ENCODE data around the gene KCNIP3.
"Not testable (repeated sequence)": the region's sequence is repeated elsewhere in the genome, so short reads cannot be mapped to it uniquely, and the experiment has no call there.

The KCNIP3 gene

DNA sequence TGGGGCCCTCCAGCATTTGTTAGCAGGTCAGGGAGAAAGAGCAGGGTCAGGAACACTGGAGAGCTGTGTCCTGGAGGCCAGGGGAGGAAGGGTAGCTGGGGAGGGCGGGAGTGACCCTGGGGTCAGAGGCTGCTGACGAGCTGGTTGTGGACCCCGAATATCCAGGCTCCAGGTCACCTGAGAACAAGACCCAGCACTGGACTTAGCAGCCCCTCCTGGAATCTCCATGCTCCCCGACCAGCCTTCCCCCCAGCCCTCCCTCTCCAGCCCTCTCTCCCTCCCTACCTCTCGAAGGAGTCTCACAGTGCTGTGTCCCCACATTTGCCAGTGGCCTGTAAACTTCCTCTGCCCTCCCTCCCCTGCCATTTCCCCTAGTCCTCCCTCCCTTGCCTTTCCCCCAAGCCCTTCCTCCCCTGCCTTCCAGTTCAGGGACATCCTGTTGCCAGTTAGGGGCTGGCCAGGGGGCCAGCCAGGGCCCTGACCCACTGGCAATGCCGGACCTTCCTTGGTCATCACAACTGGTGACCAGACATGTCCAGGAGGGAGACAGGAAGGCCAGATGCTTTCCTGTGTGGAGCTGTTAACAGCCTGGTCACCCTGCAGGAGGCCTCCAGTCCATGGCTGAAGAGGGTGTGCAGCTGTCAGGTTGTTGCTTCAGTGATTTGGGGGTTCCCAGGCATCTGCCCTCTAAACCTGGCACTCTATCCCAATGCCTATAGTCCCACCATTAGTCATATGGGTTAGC, 55.3 kb downstream of the KCNIP3 start:
- H3K27ac ChIP-seq (ENCODE audit: low read depth, low read length), result no peak overlapping the region
- no peaks in the 10 kb centered on the region for H3K4me1 ChIP-seq (ENCODE audit: control insufficient read depth in 5 of 5, insufficient read depth in 5 of 5, low read length in 5 of 5)
- no peak overlapping the region for H3K9ac ChIP-seq (ENCODE audit: low read length in 5 of 5)
- H3K36me3 ChIP-seq (ENCODE audit: control insufficient read depth in 5 of 5, insufficient read depth in 5 of 5, low read length in 5 of 5), result no peaks in the 10 kb centered on the region
- no peak overlapping the region for H3K4me3 ChIP-seq (ENCODE audit: low read depth in 1 of 5, low read length in 5 of 5)
- peaks cover 0 to 2% (median 0%) of the 10 kb centered on the region in 5 donors for H3K9me3 ChIP-seq (ENCODE audit: control insufficient read depth in 5 of 5, low read length in 5 of 5)
- no peaks in the 10 kb centered on the region for H3K27me3 ChIP-seq (ENCODE audit: control insufficient read depth in 5 of 5, insufficient read depth in 4 of 5, low read length in 5 of 5)

DNA sequence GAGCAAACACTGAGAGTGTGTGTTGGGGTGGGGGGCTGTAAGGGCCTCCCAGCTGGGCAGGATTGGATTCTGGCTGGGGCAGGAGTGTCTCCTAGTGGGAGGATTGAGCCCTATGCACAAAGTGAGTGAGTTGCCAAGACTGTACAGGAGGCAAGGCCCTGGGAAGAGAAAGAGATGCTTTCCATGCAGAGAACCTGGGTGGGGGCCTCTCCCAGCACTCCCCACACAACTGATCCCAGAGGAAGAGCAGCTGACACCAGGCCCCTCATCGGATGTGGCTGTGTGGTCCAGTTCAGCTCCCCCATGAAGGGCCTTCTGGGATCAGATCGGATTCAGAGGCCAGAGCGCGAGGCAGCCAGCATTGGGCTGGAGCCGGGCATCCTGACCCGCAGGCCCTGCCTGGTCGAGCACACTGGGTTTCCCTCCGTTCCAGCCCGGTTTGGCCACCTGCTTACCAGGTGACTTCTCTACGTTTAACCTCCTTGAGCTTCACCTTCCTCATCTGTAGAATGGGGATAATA, 56.0 kb downstream of the KCNIP3 start:
- no peak overlapping the region for H3K4me3 ChIP-seq (ENCODE audit: low read depth in 1 of 5, low read length in 5 of 5)

GRCh38 chr2:95353613-95354468, 56.7 kb downstream of the KCNIP3 start:
- H3K4me1 ChIP-seq (ENCODE audit: control insufficient read depth in 5 of 5, insufficient read depth in 5 of 5, low read length in 5 of 5), result no peaks in the 10 kb centered on the region
- H3K9me3 ChIP-seq (ENCODE audit: control insufficient read depth in 5 of 5, low read length in 5 of 5), result peaks cover 0 to 2% (median 0%) of the 10 kb centered on the region in 5 donors
- no peak overlapping the region for H3K27ac ChIP-seq (ENCODE audit: low read depth, low read length)
- H3K36me3 ChIP-seq (ENCODE audit: control insufficient read depth in 5 of 5, insufficient read depth in 5 of 5, low read length in 5 of 5), result no peaks in the 10 kb centered on the region
- H3K27me3 ChIP-seq (ENCODE audit: control insufficient read depth in 5 of 5, insufficient read depth in 4 of 5, low read length in 5 of 5), result peaks cover 0 to 3% (median 0%) of the 10 kb centered on the region in 5 donors
- H3K9ac ChIP-seq (ENCODE audit: low read length in 5 of 5), result no peak overlapping the region
- no peak overlapping the region for H3K4me3 ChIP-seq (ENCODE audit: low read depth in 1 of 5, low read length in 5 of 5)

More for the DNA sequence above, 56.0 kb downstream of the KCNIP3 start:
- H3K36me3 ChIP-seq (ENCODE audit: control insufficient read depth in 5 of 5, insufficient read depth in 5 of 5, low read length in 5 of 5), result no peaks in the 10 kb centered on the region
- peaks cover 0 to 3% (median 0%) of the 10 kb centered on the region in 5 donors for H3K27me3 ChIP-seq (ENCODE audit: control insufficient read depth in 5 of 5, insufficient read depth in 4 of 5, low read length in 5 of 5)
- no peaks in the 10 kb centered on the region for H3K4me1 ChIP-seq (ENCODE audit: control insufficient read depth in 5 of 5, insufficient read depth in 5 of 5, low read length in 5 of 5)
- peaks cover 0 to 2% (median 0%) of the 10 kb centered on the region in 5 donors for H3K9me3 ChIP-seq (ENCODE audit: control insufficient read depth in 5 of 5, low read length in 5 of 5)
- H3K9ac ChIP-seq (ENCODE audit: low read length in 5 of 5), result no peak overlapping the region
- H3K27ac ChIP-seq (ENCODE audit: low read depth, low read length), result no peak overlapping the region

DNA sequence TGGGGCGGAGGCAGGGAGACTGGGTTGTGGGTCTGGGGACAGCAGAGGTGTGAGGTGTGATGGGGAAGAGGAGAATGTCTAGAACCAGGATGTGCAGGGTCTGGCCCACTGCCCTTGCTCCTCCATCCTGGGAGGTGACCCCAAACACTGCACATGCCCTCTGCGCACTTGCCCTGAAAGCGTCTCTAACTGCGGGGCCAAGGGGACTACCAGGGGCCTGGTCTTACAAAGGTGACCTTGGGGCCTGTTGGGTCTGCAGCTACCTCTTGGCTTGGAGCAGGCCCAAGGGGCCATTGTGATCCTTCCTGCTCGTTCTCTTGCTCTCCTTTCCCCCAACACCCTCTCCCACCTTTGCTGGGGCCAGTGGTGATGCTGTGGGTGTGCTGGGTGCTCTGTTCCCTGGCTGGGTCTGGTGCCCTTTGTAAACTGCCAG, 57.3 kb downstream of the KCNIP3 start:
- H3K27me3 ChIP-seq (ENCODE audit: control insufficient read depth in 5 of 5, insufficient read depth in 4 of 5, low read length in 5 of 5), result peaks cover 0 to 3% (median 0%) of the 10 kb centered on the region in 5 donors
- H3K36me3 ChIP-seq (ENCODE audit: control insufficient read depth in 5 of 5, insufficient read depth in 5 of 5, low read length in 5 of 5), result no peaks in the 10 kb centered on the region
- H3K27ac ChIP-seq (ENCODE audit: low read depth, low read length), result no peak overlapping the region
- H3K9me3 ChIP-seq (ENCODE audit: control insufficient read depth in 5 of 5, low read length in 5 of 5), result peaks cover 0 to 2% (median 0%) of the 10 kb centered on the region in 5 donors
- H3K4me3 ChIP-seq (ENCODE audit: low read depth in 1 of 5, low read length in 5 of 5), result no peak overlapping the region
- H3K9ac ChIP-seq (ENCODE audit: low read length in 5 of 5), result no peak overlapping the region
- H3K4me1 ChIP-seq (ENCODE audit: control insufficient read depth in 5 of 5, insufficient read depth in 5 of 5, low read length in 5 of 5), result peaks cover 0 to 3% (median 0%) of the 10 kb centered on the region in 5 donors

- H3K9me3 ChIP-seq (ENCODE audit: control insufficient read depth in 5 of 5, low read length in 5 of 5), result peaks cover 0 to 2% (median 0%) of the 10 kb centered on the region in 5 donors
- no peaks in the 10 kb centered on the region for H3K36me3 ChIP-seq (ENCODE audit: control insufficient read depth in 5 of 5, insufficient read depth in 5 of 5, low read length in 5 of 5)
- peaks cover 0 to 3% (median 0%) of the 10 kb centered on the region in 5 donors for H3K27me3 ChIP-seq (ENCODE audit: control insufficient read depth in 5 of 5, insufficient read depth in 4 of 5, low read length in 5 of 5)
- H3K27ac ChIP-seq (ENCODE audit: low read depth, low read length), result no peak overlapping the region
- peaks cover 0 to 4% (median 0%) of the 10 kb centered on the region in 5 donors for H3K4me1 ChIP-seq (ENCODE audit: control insufficient read depth in 5 of 5, insufficient read depth in 5 of 5, low read length in 5 of 5)
- H3K4me3 ChIP-seq (ENCODE audit: low read depth in 1 of 5, low read length in 5 of 5), result no peak overlapping the region
- no peak overlapping the region for H3K9ac ChIP-seq (ENCODE audit: low read length in 5 of 5)
These were observed 57.8 kb downstream of the KCNIP3 start for GRCh38 chr2:95354925-95355324.

DNA sequence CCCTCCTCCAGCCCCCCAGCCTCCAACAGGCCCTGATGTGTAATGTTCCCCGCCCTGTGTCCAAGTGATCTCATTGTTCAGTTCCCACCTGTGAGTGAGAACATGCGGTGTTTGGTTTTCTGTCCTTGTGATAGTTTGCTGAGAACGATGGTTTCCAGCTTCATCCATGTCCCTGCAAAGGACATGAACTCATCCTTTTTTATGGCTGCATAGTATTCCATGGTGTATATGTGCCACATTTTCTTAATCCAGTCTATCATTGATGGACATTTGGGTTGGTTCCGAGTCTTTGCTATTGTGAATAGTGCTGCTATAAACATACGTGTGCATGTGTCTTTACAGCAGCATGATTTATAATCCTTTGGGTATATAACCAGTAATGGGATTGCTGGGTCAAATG, 58.3 kb downstream of the KCNIP3 start:
- H3K36me3 ChIP-seq (ENCODE audit: control insufficient read depth in 5 of 5, insufficient read depth in 5 of 5, low read length in 5 of 5); H3K9ac ChIP-seq (ENCODE audit: low read length in 5 of 5); H3K4me1 ChIP-seq (ENCODE audit: control insufficient read depth in 5 of 5, insufficient read depth in 5 of 5, low read length in 5 of 5); H3K4me3 ChIP-seq (ENCODE audit: low read depth in 1 of 5, low read length in 5 of 5); H3K27me3 ChIP-seq (ENCODE audit: control insufficient read depth in 5 of 5, insufficient read depth in 4 of 5, low read length in 5 of 5); H3K9me3 ChIP-seq (ENCODE audit: control insufficient read depth in 5 of 5, low read length in 5 of 5); H3K27ac ChIP-seq (ENCODE audit: low read depth, low read length): not testable (repeated sequence)

GRCh38 chr2:95356821-95357700, 59.9 kb downstream of the KCNIP3 start:
- Histone ChIP-seq H3K9me3 (ENCODE audit: control insufficient read depth in 5 of 5, low read length in 5 of 5) (peaks cover 0 to 2% (median 0%) of the 10 kb centered on the region in 5 donors), H3K4me3 (ENCODE audit: low read depth in 1 of 5, low read length in 5 of 5) (no peak overlapping the region), H3K4me1 (ENCODE audit: control insufficient read depth in 5 of 5, insufficient read depth in 5 of 5, low read length in 5 of 5) (peaks cover 0 to 4% (median 0%) of the 10 kb centered on the region in 5 donors), H3K27ac (ENCODE audit: low read depth, low read length) (no peak overlapping the region), H3K27me3 (ENCODE audit: control insufficient read depth in 5 of 5, insufficient read depth in 4 of 5, low read length in 5 of 5) (peaks cover 0 to 3% (median 0%) of the 10 kb centered on the region in 5 donors), H3K9ac (ENCODE audit: low read length in 5 of 5) (no peak overlapping the region), H3K36me3 (ENCODE audit: control insufficient read depth in 5 of 5, insufficient read depth in 5 of 5, low read length in 5 of 5) (no peaks in the 10 kb centered on the region)

DNA sequence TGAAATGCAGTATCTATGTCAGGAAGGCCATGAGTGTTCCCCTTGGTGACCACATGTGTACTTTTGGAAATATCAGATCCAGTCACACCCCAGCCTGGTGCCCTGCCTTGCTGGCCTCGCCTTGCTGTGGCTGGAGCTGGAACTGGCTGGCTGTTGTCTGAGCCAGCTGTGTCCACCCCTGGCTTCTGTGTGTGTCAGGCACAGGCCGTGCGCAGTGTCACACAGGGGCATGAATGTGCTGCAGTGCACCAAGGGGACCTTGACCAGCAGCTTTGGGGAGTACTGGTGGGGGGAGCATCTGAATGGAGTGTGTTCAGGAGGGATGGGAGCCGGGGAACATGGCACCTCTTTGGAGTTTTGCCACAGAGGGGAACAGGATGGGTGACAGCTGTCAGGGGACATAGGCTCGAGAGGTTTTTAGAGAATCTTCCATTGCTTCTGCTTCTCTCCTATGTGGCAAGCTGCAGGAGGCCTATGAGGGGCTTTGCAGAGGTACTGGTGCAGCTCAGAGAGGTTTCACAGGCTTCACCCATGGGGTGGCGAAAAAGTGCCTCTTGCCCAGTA, 60.7 kb downstream of the KCNIP3 start:
- H3K9me3 ChIP-seq (ENCODE audit: control insufficient read depth in 5 of 5, low read length in 5 of 5), result peaks cover 0 to 2% (median 0%) of the 10 kb centered on the region in 5 donors
- H3K4me1 ChIP-seq (ENCODE audit: control insufficient read depth in 5 of 5, insufficient read depth in 5 of 5, low read length in 5 of 5), result peaks cover 0 to 4% (median 0%) of the 10 kb centered on the region in 5 donors

DNA sequence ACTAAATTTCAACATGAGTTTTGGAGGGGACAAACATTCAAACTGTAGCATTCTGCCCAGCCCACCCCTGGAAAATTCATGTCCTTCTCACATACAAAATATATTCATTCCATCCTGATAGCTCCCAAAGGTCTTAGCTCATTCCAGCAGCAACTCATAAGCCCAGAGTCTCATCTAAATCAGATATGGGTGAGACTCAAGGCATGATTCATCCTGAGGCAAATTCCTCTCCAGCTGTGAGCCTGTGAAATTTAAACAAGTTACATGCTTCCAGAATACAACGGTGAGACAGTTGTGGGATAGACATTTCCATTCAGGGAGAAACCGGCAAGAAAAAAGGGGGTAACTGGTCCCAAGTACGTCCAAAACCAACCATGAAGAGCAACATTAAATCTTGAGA, 61.9 kb downstream of the KCNIP3 start:
- peaks cover 0 to 4% (median 0%) of the 10 kb centered on the region in 5 donors for H3K4me1 ChIP-seq (ENCODE audit: control insufficient read depth in 5 of 5, insufficient read depth in 5 of 5, low read length in 5 of 5)
- no peak overlapping the region for H3K27ac ChIP-seq (ENCODE audit: low read depth, low read length)
- no peak overlapping the region for H3K4me3 ChIP-seq (ENCODE audit: low read depth in 1 of 5, low read length in 5 of 5)
- no peak overlapping the region for H3K9ac ChIP-seq (ENCODE audit: low read length in 5 of 5)
- peaks cover 0 to 3% (median 0%) of the 10 kb centered on the region in 5 donors for H3K27me3 ChIP-seq (ENCODE audit: control insufficient read depth in 5 of 5, insufficient read depth in 4 of 5, low read length in 5 of 5)
- peaks cover 0 to 2% (median 0%) of the 10 kb centered on the region in 5 donors for H3K9me3 ChIP-seq (ENCODE audit: control insufficient read depth in 5 of 5, low read length in 5 of 5)
- H3K36me3 ChIP-seq (ENCODE audit: control insufficient read depth in 5 of 5, insufficient read depth in 5 of 5, low read length in 5 of 5), result no peaks in the 10 kb centered on the region

More for the DNA sequence above, 60.7 kb downstream of the KCNIP3 start:
- Histone ChIP-seq H3K27ac (ENCODE audit: low read depth, low read length) (no peak overlapping the region), H3K9ac (ENCODE audit: low read length in 5 of 5) (no peak overlapping the region), H3K27me3 (ENCODE audit: control insufficient read depth in 5 of 5, insufficient read depth in 4 of 5, low read length in 5 of 5) (peaks cover 0 to 3% (median 0%) of the 10 kb centered on the region in 5 donors), H3K36me3 (ENCODE audit: control insufficient read depth in 5 of 5, insufficient read depth in 5 of 5, low read length in 5 of 5) (no peaks in the 10 kb centered on the region), H3K4me3 (ENCODE audit: low read depth in 1 of 5, low read length in 5 of 5) (no peak overlapping the region)

Measured in subcutaneous abdominal adipose tissue (tissue), 5 donors.